Sigmoid colon (tissue), 4 donors: ENCODE results near the gene FBXL19.

Experiments
- CTCF ChIP-seq, 4 experiments: fragments of 450-650 bp in 3 of 4; fragments of 200-600 bp in 1 of 4; IDR thresholded peaks; one replicate each; pipeline ENCODE4 v1.5.1; 2016 to 2019; ENCODE audit warnings: antibody characterized with exemption in 4 of 4, mild to moderate bottlenecking in 3 of 4, moderate library complexity in 2 of 4
- EP300 ChIP-seq, 4 donors: sonication (generic); formaldehyde crosslinking; IDR thresholded peaks; one replicate each; pipeline ENCODE4 v1.6.1; 2017; ENCODE audit warnings: antibody characterized with exemption in 4 of 4
- POLR2A ChIP-seq, 2 donors: fragments of 450-650 bp; IDR thresholded peaks; one replicate each; pipeline ENCODE4 v1.6.1; 2016; ENCODE audit warnings: antibody characterized with exemption in 2 of 2, mild to moderate bottlenecking in 2 of 2, moderate library complexity in 2 of 2
- POLR2AphosphoS5 ChIP-seq, 4 donors: sonication (generic); formaldehyde crosslinking; IDR thresholded peaks; one replicate each; pipeline ENCODE4 v1.6.1; 2017; ENCODE audit warnings: antibody characterized with exemption in 4 of 4

DNA sequence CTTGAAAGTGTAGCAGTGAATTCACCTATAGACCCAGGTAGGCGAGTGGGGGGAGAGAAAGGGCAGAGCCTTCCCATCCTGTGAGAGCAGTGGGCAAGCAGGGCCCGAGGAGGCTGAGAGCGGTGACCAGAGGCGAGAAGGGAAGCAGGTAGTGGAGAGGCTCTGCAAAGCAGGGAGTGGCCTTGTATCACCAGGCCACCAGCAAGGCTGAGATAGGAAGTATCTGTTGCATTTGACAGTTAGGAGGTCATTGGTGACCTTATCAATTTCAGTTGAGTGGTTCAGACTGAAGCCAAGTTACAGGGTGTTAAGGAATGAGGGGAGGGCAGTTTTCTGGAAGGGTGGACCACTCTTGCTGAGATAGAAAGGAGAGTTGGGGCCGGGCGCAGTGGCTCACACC lies 51.0 kb downstream of the FBXL19 start:
- no peak for TF ChIP-seq CTCF (IDR thresholded peaks at IDR 0.05)
- TF ChIP-seq POLR2A (IDR thresholded peaks at IDR 0.05): no peak
- no peak for TF ChIP-seq POLR2AphosphoS5 (IDR thresholded peaks at IDR 0.05)
- no peak for TF ChIP-seq EP300 (IDR thresholded peaks at IDR 0.05)
